Choroid plexus epithelial cell (primary cell): Measurements from ENCODE around the gene CLIP2.
"Not testable (repeated sequence)": the region's sequence is repeated elsewhere in the genome, so short reads cannot be mapped to it uniquely, and the experiment has no call there.

ENCODE experiments used
- DNase-seq: peaks from one replicate; pipeline ENCODE4 v3.0.0-alpha.2; 2010; ENCODE audit warnings: low read depth
- H3K4me3 ChIP-seq: 2 replicates; pipeline ENCODE4 v1.5.1; 2011; ENCODE audit warnings: low read depth, mild to moderate bottlenecking, control low read depth, low read length, moderate library complexity
- CTCF ChIP-seq: conservative IDR thresholded peaks from 2 replicates; pipeline ENCODE4 v1.5.1; 2011; ENCODE audit warnings: low read depth, mild to moderate bottlenecking, control low read depth, inconsistent platforms, low read length, moderate library complexity

Gene CLIP2

DNA sequence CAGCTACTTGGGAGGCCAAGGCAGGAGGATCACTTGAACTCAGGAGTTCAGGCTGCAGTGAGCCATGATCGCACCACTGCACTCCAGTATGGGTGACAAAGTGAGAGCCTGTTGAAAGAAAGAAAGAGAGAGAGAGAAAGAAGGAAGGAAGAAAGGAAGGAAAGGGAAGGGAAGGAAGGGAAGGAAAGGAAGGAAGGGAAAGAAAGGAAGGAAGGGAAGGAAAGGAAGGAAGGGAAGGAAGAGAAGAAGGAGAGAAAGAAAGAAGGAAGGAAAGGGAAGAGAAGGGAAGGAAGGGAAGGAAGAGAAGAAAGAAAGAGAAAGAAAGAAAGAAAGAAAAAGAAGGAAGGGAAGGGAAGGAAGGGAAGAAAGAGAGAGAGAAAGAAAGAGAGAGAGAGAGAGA is 61.5 kb downstream of the CLIP2 start:
- no peak for DNase-seq
- no peak for TF ChIP-seq CTCF
- H3K4me3 ChIP-seq, result no peak overlapping the region

GRCh38 chr7:74351836-74352235 is 62.6 kb downstream of the CLIP2 start:
- no peak for DNase-seq
- no peak for TF ChIP-seq CTCF
- H3K4me3 ChIP-seq, result no peak overlapping the region

DNA sequence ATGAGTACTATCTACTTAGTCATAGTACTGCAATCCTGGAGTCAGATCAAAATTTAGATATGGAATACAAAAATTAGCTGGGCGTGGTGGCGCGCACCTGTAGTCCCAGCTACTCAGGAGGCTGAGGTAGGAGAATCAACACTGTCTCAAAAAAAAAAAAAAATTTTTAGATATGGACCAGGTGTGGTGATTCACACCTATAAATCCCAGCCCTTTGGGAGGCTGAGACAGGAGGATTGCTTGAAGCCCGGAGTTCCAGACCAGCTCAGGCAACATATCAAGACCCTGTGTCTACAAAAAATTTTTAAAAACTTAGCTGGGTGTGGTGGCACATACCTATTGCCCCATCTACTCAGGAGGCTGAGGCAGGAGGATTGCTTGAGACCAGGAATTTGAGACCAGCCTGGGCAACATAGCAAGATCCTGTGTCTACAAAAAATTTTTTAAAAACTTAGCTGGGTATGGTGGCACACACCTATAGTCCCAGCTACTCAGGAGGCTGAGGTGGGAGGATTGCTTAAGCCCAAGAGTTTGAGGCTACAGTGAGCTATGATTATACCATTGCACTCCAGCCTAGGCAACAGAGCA is 63.4 kb downstream of the CLIP2 start:
- H3K4me3 ChIP-seq, DNase-seq: not testable (repeated sequence)

- DNase-seq, result no peak
- no peak overlapping the region for H3K4me3 ChIP-seq
- no peak for TF ChIP-seq CTCF
These were observed 64.8 kb downstream of the CLIP2 start for GRCh38 chr7:74354009-74354408.

GRCh38 chr7:74355091-74355490 is 65.9 kb downstream of the CLIP2 start:
- no peak overlapping the region for H3K4me3 ChIP-seq
- no peak for TF ChIP-seq CTCF
- peak; percentile 88 for DNase-seq

GRCh38 chr7:74356589-74357315 is 67.5 kb downstream of the CLIP2 start:
- no peak for TF ChIP-seq CTCF
- DNase-seq, result no peak
- no peak overlapping the region for H3K4me3 ChIP-seq

DNA sequence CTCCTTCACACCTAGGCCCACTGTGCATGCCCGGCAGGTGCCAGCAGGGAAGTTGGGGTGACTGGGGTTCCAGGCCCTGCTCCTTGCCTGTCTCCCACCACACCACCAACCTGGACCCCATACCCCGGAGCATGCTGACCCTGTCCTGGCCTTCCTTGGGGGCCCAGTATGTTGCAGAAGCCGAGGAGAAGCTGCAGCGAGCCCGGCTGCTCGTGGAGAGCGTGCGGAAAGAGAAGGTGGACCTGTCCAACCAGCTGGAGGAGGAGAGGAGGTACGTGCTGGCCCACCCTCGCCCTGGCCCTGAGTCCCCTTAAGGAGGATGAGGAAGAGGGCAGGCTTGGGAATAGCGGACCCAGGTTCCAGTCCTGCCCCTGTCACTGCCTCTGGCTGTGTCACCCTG is 70.8 kb downstream of the CLIP2 start:
- H3K4me3 ChIP-seq, result no peak overlapping the region
- TF ChIP-seq CTCF, result no peak
- DNase-seq, result no peak
